ENCODE measurements around the gene LRRC19. TPM values are rescaled to one million over a fixed set of nuclear protein-coding genes. Genes with fewer than 3 reads are reported as not detected.
A peak's percentile ranks its signal among the peaks of the same experiment; 100 is the strongest.

Gene LRRC19
- total RNA-seq, 2 experiments from 2014 or later: not detected

GRCh38 chr9:26975728-26976707 lies 29.5 kb downstream of the LRRC19 start:
- no peak for DNase-seq
- no peaks in the 10 kb centered on the region for H3K27me3 Mint-ChIP-seq
- no peak overlapping the region for H3K4me3 Mint-ChIP-seq
- H3K4me1 Mint-ChIP-seq: no peaks in the 10 kb centered on the region
- H3K36me3 Mint-ChIP-seq: no peaks in the 10 kb centered on the region
- no peak overlapping the region for H3K27ac Mint-ChIP-seq
- H3K9me3 Mint-ChIP-seq: no peaks in the 10 kb centered on the region

- Mint-ChIP-seq H3K4me1 (no peaks in the 10 kb centered on the region), H3K27ac (no peak overlapping the region), H3K27me3 (no peaks in the 10 kb centered on the region), H3K4me3 (no peak overlapping the region), H3K9me3 (no peaks in the 10 kb centered on the region), H3K36me3 (peaks cover 8% of the 10 kb centered on the region)
- DNase-seq: no peak
Observed at GRCh38 chr9:26974927-26975326, 30.5 kb downstream of the LRRC19 start.

- H3K4me3 Mint-ChIP-seq: no peak overlapping the region
- peaks cover 12% of the 10 kb centered on the region for H3K36me3 Mint-ChIP-seq
- H3K27me3 Mint-ChIP-seq: no peaks in the 10 kb centered on the region
- no peak for DNase-seq
- no peak overlapping the region for H3K27ac Mint-ChIP-seq
- H3K4me1 Mint-ChIP-seq: no peaks in the 10 kb centered on the region
- no peaks in the 10 kb centered on the region for H3K9me3 Mint-ChIP-seq
Observed at GRCh38 chr9:26973989-26974388, 31.5 kb downstream of the LRRC19 start.

- no peak for DNase-seq
- H3K36me3 Mint-ChIP-seq: peaks cover 15% of the 10 kb centered on the region
- H3K27me3 Mint-ChIP-seq: no peaks in the 10 kb centered on the region
- no peaks in the 10 kb centered on the region for H3K9me3 Mint-ChIP-seq
- H3K4me3 Mint-ChIP-seq: no peak overlapping the region
- H3K4me1 Mint-ChIP-seq: peaks cover 3% of the 10 kb centered on the region
- no peak overlapping the region for H3K27ac Mint-ChIP-seq
Observed at GRCh38 chr9:26971721-26972120, 33.8 kb downstream of the LRRC19 start.

- Mint-ChIP-seq H3K4me3 (peak overlapping the region; percentile 90), H3K27me3 (no peaks in the 10 kb centered on the region), H3K9me3 (no peaks in the 10 kb centered on the region), H3K36me3 (peaks cover 3% of the 10 kb centered on the region), H3K4me1 (peaks cover 23% of the 10 kb centered on the region), H3K27ac (peak overlapping the region; percentile 90)
- no peak for DNase-seq
Observed at GRCh38 chr9:26956860-26957233, 48.6 kb downstream of the LRRC19 start.

GRCh38 chr9:26955921-26956859 lies 49.3 kb downstream of the LRRC19 start, which contains the start of gene IFT74:
IFT74 (plus strand) TSS chr9:26956412; CDS start chr9:26961968, 5,556 bp downstream.
- peak; percentile 93 for DNase-seq
- H3K9me3 Mint-ChIP-seq: no peaks in the 10 kb centered on the region
- no peaks in the 10 kb centered on the region for H3K36me3 Mint-ChIP-seq
- H3K4me3 Mint-ChIP-seq: peak within 1 kb of the TSS; percentile 90
- H3K27me3 Mint-ChIP-seq: no peaks in the 10 kb centered on the region
- H3K4me1 Mint-ChIP-seq: peaks cover 23% of the 10 kb centered on the region
- peak within 1 kb of the TSS; percentile 90 for H3K27ac Mint-ChIP-seq

GRCh38 chr9:26955222-26955903 lies 50.1 kb downstream of the LRRC19 start:
- DNase-seq: no peak
- Mint-ChIP-seq H3K4me3 (peak overlapping the region; percentile 90), H3K27ac (peak overlapping the region; percentile 90), H3K9me3 (no peaks in the 10 kb centered on the region), H3K4me1 (peaks cover 23% of the 10 kb centered on the region), H3K27me3 (no peaks in the 10 kb centered on the region), H3K36me3 (no peaks in the 10 kb centered on the region)

- peak overlapping the region; percentile 49 for H3K27ac Mint-ChIP-seq
- no peaks in the 10 kb centered on the region for H3K27me3 Mint-ChIP-seq
- H3K4me3 Mint-ChIP-seq: no peak overlapping the region
- H3K4me1 Mint-ChIP-seq: peaks cover 28% of the 10 kb centered on the region
- no peaks in the 10 kb centered on the region for H3K36me3 Mint-ChIP-seq
- no peaks in the 10 kb centered on the region for H3K9me3 Mint-ChIP-seq
- DNase-seq: no peak
Observed at GRCh38 chr9:26954050-26954508, 51.4 kb downstream of the LRRC19 start.

GRCh38 chr9:26951794-26952193 lies 53.7 kb downstream of the LRRC19 start:
- Mint-ChIP-seq H3K36me3 (no peaks in the 10 kb centered on the region), H3K27me3 (no peaks in the 10 kb centered on the region), H3K4me3 (no peak overlapping the region), H3K9me3 (no peaks in the 10 kb centered on the region), H3K4me1 (peaks cover 25% of the 10 kb centered on the region), H3K27ac (no peak overlapping the region)
- no peak for DNase-seq

- H3K9me3 Mint-ChIP-seq: no peaks in the 10 kb centered on the region
- peaks cover 7% of the 10 kb centered on the region for H3K36me3 Mint-ChIP-seq
- no peak overlapping the region for H3K27ac Mint-ChIP-seq
- H3K4me1 Mint-ChIP-seq: peaks cover 30% of the 10 kb centered on the region
- H3K27me3 Mint-ChIP-seq: no peaks in the 10 kb centered on the region
- no peak for DNase-seq
- H3K4me3 Mint-ChIP-seq: no peak overlapping the region
Observed at GRCh38 chr9:26950521-26950920, 55.0 kb downstream of the LRRC19 start.

- Mint-ChIP-seq H3K9me3 (no peaks in the 10 kb centered on the region), H3K36me3 (peaks cover 10% of the 10 kb centered on the region), H3K4me3 (no peak overlapping the region), H3K27me3 (no peaks in the 10 kb centered on the region), H3K27ac (no peak overlapping the region), H3K4me1 (peaks cover 31% of the 10 kb centered on the region)
- no peak for DNase-seq
Observed at GRCh38 chr9:26949637-26950069, 55.8 kb downstream of the LRRC19 start.

- Mint-ChIP-seq H3K9me3 (no peaks in the 10 kb centered on the region), H3K27ac (peak overlapping the region; percentile 99), H3K27me3 (no peaks in the 10 kb centered on the region), H3K36me3 (peaks cover 24% of the 10 kb centered on the region), H3K4me1 (peaks cover 37% of the 10 kb centered on the region), H3K4me3 (peak overlapping the region; percentile 90)
- peak; percentile 22 for DNase-seq
Observed at GRCh38 chr9:26947736-26948135, 57.7 kb downstream of the LRRC19 start.

GRCh38 chr9:26946753-26947727 lies 58.4 kb downstream of the LRRC19 start, which contains the start of gene PLAA:
PLAA (minus strand) TSS chr9:26947242; CDS start chr9:26947045, 197 bp downstream.
- Mint-ChIP-seq H3K27me3 (no peaks in the 10 kb centered on the region), H3K27ac (peak within 1 kb of the TSS; percentile 99), H3K36me3 (peaks cover 27% of the 10 kb centered on the region), H3K4me3 (peak within 1 kb of the TSS; percentile 90), H3K4me1 (peaks cover 40% of the 10 kb centered on the region), H3K9me3 (no peaks in the 10 kb centered on the region)
- DNase-seq: peak; percentile 88
